ENCODE results near the gene CYFIP1.

GRCh38 chr15:22973987-22974386, 6.2 kb downstream of the CYFIP1 start:
- TF ChIP-seq EP300 (IDR thresholded peaks at IDR 0.05; ENCODE audit: borderline replicate concordance in 1 of 2, low read depth in 2 of 2, low read length in 2 of 2) (no peak), CTCF (IDR thresholded peaks at IDR 0.05; ENCODE audit: control extremely low read depth in 1 of 3, insufficient read depth in 1 of 3, low read depth in 1 of 3, low read length in 3 of 3) (no peak)

Data from H1 (cell line).